Measurements from ENCODE around the gene WDR81.
"Not testable (repeated sequence)": the region's sequence is repeated elsewhere in the genome, so short reads cannot be mapped to it uniquely, and the experiment has no call there.

The WDR81 gene

GRCh38 chr17:1707107-1707506, 17.4 kb upstream of the WDR81 start:
- no peak overlapping the region for H3K4me2 ChIP-seq (ENCODE audit: low read depth, low read length, poor library complexity, severe bottlenecking)

DNA sequence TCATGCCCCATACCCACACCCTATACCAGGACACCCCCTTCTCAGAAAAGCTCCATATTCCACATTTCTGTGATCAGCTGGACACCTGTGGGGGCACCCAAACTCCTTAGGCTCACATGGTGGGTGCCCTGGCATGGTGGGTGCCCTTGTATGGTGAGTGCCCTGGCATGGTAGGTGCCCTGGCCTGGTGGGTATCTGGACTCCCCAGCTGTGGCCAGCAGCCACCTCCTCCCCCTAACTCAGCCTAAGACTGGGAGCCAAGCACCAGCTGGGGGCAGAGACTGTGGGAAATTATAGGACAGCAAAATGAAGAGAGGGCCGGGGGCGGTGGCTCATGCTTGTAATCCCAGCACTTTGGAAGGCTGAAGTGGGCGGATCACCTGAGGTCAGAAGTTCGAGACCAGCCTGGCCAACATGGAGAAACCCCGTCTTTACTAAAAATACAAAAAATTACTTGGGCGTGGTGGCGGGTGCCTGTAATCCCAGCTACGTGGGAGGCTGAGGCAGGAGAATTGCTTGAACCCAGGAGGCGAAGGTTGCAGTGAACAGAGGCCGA, 15.6 kb upstream of the WDR81 start:
- H3K27me3 ChIP-seq (ENCODE audit: insufficient read depth, low read length, poor library complexity, severe bottlenecking); H3K36me3 ChIP-seq (ENCODE audit: insufficient read depth, low read length); H4K20me1 ChIP-seq (ENCODE audit: insufficient read depth, low read length, poor library complexity, severe bottlenecking); H3K9me3 ChIP-seq (ENCODE audit: insufficient read depth, low read depth, low read length); H2AFZ ChIP-seq (ENCODE audit: low read length); H3K4me1 ChIP-seq (ENCODE audit: insufficient read depth, low read length, poor library complexity, severe bottlenecking); H3K79me2 ChIP-seq (ENCODE audit: insufficient read depth, low read length); H3K4me2 ChIP-seq (ENCODE audit: low read depth, low read length, poor library complexity, severe bottlenecking); H3K9ac ChIP-seq (ENCODE audit: low read depth, low read length, poor library complexity, severe bottlenecking); H3K9me2 ChIP-seq (replicated peaks; ENCODE audit: low read depth, low read length); H3K4me3 ChIP-seq (ENCODE audit: low read length, poor library complexity, severe bottlenecking); H3F3A ChIP-seq (ENCODE audit: low read depth): not testable (repeated sequence)

More at GRCh38 chr17:1707107-1707506, 17.4 kb upstream of the WDR81 start:
- Histone ChIP-seq H4K20me1 (ENCODE audit: insufficient read depth, low read length, poor library complexity, severe bottlenecking) (no peaks in the 10 kb centered on the region), H3K4me1 (ENCODE audit: insufficient read depth, low read length, poor library complexity, severe bottlenecking) (no peaks in the 10 kb centered on the region), H3K4me3 (ENCODE audit: low read length, poor library complexity, severe bottlenecking) (no peak overlapping the region), H3K9ac (ENCODE audit: low read depth, low read length, poor library complexity, severe bottlenecking) (no peak overlapping the region), H3K36me3 (ENCODE audit: insufficient read depth, low read length) (no peaks in the 10 kb centered on the region), H3K79me2 (ENCODE audit: insufficient read depth, low read length) (no peaks in the 10 kb centered on the region), H3K27me3 (ENCODE audit: insufficient read depth, low read length, poor library complexity, severe bottlenecking) (no peaks in the 10 kb centered on the region), H3K9me3 (ENCODE audit: insufficient read depth, low read depth, low read length) (no peaks in the 10 kb centered on the region), H3F3A (ENCODE audit: low read depth) (no peaks in the 10 kb centered on the region), H3K9me2 (replicated peaks; ENCODE audit: low read depth, low read length) (no peaks in the 10 kb centered on the region), H2AFZ (ENCODE audit: low read length) (no peak overlapping the region)
- TF ChIP-seq CTCF (conservative IDR thresholded peaks at IDR 0.05; ENCODE audit: low read length), result no peak
- TF ChIP-seq EZH2phosphoT487 (IDR thresholded peaks at IDR 0.05; ENCODE audit: borderline replicate concordance), result no peak

GRCh38 chr17:1709403-1709951, 15.0 kb upstream of the WDR81 start:
- H3K9ac ChIP-seq (ENCODE audit: low read depth, low read length, poor library complexity, severe bottlenecking), result no peak overlapping the region
- H4K20me1 ChIP-seq (ENCODE audit: insufficient read depth, low read length, poor library complexity, severe bottlenecking), result no peaks in the 10 kb centered on the region
- no peak overlapping the region for H3K4me2 ChIP-seq (ENCODE audit: low read depth, low read length, poor library complexity, severe bottlenecking)

More at GRCh38 chr17:1709403-1709951, 15.0 kb upstream of the WDR81 start:
- no peaks in the 10 kb centered on the region for H3F3A ChIP-seq (ENCODE audit: low read depth)
- H3K36me3 ChIP-seq (ENCODE audit: insufficient read depth, low read length), result no peaks in the 10 kb centered on the region
- H3K9me2 ChIP-seq (replicated peaks; ENCODE audit: low read depth, low read length), result no peaks in the 10 kb centered on the region
- no peaks in the 10 kb centered on the region for H3K79me2 ChIP-seq (ENCODE audit: insufficient read depth, low read length)
- no peaks in the 10 kb centered on the region for H3K27me3 ChIP-seq (ENCODE audit: insufficient read depth, low read length, poor library complexity, severe bottlenecking)
- no peak overlapping the region for H2AFZ ChIP-seq (ENCODE audit: low read length)
- H3K9me3 ChIP-seq (ENCODE audit: insufficient read depth, low read depth, low read length), result no peaks in the 10 kb centered on the region
- H3K4me3 ChIP-seq (ENCODE audit: low read length, poor library complexity, severe bottlenecking), result no peak overlapping the region
- TF ChIP-seq CTCF (conservative IDR thresholded peaks at IDR 0.05; ENCODE audit: low read length) (no peak), EZH2phosphoT487 (IDR thresholded peaks at IDR 0.05; ENCODE audit: borderline replicate concordance) (no peak)
- H3K4me1 ChIP-seq (ENCODE audit: insufficient read depth, low read length, poor library complexity, severe bottlenecking), result peaks cover 4% of the 10 kb centered on the region
